HepG2 (cell line): Measurements from ENCODE around the gene PRDX2. TPM values are rescaled to one million over a fixed set of nuclear protein-coding genes. Genes with fewer than 3 reads are reported as not detected.

Experiments used
- AKAP8 ChIP-seq: sonication (generic); formaldehyde crosslinking; IDR thresholded peaks from 2 replicates; pipeline ENCODE4 v1.5.1; 2020; ENCODE audit warnings: mild to moderate bottlenecking, missing genetic modification reagents
- EHMT2 ChIP-seq: fragments of 200-600 bp; sonication (generic); IDR thresholded peaks from 2 replicates; pipeline ENCODE4 v1.7.0; 2017; ENCODE audit warnings: antibody characterized with exemption, low read depth, low read length, borderline replicate concordance
- ELF4 ChIP-seq: sonication (generic); formaldehyde crosslinking; IDR thresholded peaks from 2 replicates; pipeline ENCODE4 v1.5.0; 2020; ENCODE audit warnings: missing genetic modification reagents, mild to moderate bottlenecking, moderate library complexity, borderline replicate concordance
- GATAD2A ChIP-seq: IDR thresholded peaks from 2 replicates; pipeline ENCODE4 v1.6.1; 2016
- HDAC6 ChIP-seq: fragments of 200-600 bp; sonication (generic); IDR thresholded peaks from 2 replicates; pipeline ENCODE4 v1.7.0; 2017; ENCODE audit warnings: mild to moderate bottlenecking, antibody characterized with exemption, low read length, low read depth
- HNF4A ChIP-seq: sonication (generic); formaldehyde crosslinking; IDR thresholded peaks from 2 replicates; pipeline ENCODE4 v1.4.0; 2020; ENCODE audit warnings: missing genetic modification reagents
- HNRNPL ChIP-seq: fragments of 200-400 bp; formaldehyde crosslinking; IDR thresholded peaks from 2 replicates; pipeline ENCODE4 v1.6.1; 2017; ENCODE audit warnings: mild to moderate bottlenecking, low read depth, low read length
- IKZF4 ChIP-seq: sonication (generic); formaldehyde crosslinking; IDR thresholded peaks from 2 replicates; pipeline ENCODE4 v1.5.1; 2020; ENCODE audit warnings: borderline replicate concordance, mild to moderate bottlenecking, low read depth, missing genetic modification reagents; ENCODE audit errors: not compliant biosample characterization
- KAT7 ChIP-seq: IDR thresholded peaks from 2 replicates; pipeline ENCODE4 v1.6.1; 2018; ENCODE audit warnings: borderline replicate concordance, missing compliant biosample characterization
- KLF11 ChIP-seq: IDR thresholded peaks from 2 replicates; pipeline ENCODE4 v1.6.1; 2016; ENCODE audit warnings: missing compliant biosample characterization
- NCOA1 ChIP-seq: sonication (generic); formaldehyde crosslinking; IDR thresholded peaks from 2 replicates; pipeline ENCODE4 v1.9.0; 2021; ENCODE audit warnings: missing genetic modification reagents
- NFYB ChIP-seq: sonication (generic); formaldehyde crosslinking; IDR thresholded peaks from 2 replicates; pipeline ENCODE4 v1.4.0; 2020; ENCODE audit warnings: missing genetic modification reagents
- POGZ ChIP-seq: sonication (generic); formaldehyde crosslinking; IDR thresholded peaks from 2 replicates; pipeline ENCODE4 v1.4.0; 2020; ENCODE audit warnings: mild to moderate bottlenecking, missing genetic modification reagents
- PPARG ChIP-seq: conservative IDR thresholded peaks from 2 replicates; pipeline ENCODE4 v1.6.1; 2016; ENCODE audit warnings: missing biosample characterization, missing genetic modification reagents
- SP5 ChIP-seq: IDR thresholded peaks from 2 replicates; pipeline ENCODE4 v1.6.1; 2016; ENCODE audit warnings: low read depth, borderline replicate concordance
- SPEN ChIP-seq: sonication (generic); formaldehyde crosslinking; IDR thresholded peaks from 2 replicates; pipeline ENCODE4 v1.5.1; 2020; ENCODE audit warnings: low read depth, mild to moderate bottlenecking, missing genetic modification reagents
- ZNF12 ChIP-seq: sonication (generic); formaldehyde crosslinking; IDR thresholded peaks from 2 replicates; pipeline ENCODE4 v1.5.0; 2020; ENCODE audit warnings: missing genetic modification reagents
- ZNF331 ChIP-seq: sonication (generic); formaldehyde crosslinking; IDR thresholded peaks from 2 replicates; pipeline ENCODE4 v1.4.0; 2020; ENCODE audit warnings: missing genetic modification reagents
- ZNF558 ChIP-seq: sonication (generic); formaldehyde crosslinking; IDR thresholded peaks from 2 replicates; pipeline ENCODE4 v1.9.0; 2022; ENCODE audit warnings: mild to moderate bottlenecking, missing genetic modification reagents, borderline replicate concordance
- polyA plus RNA-seq, 8 experiments: library from polyadenylated mRNA; depleted of rRNA in 3 of 8; stranded (reverse) in 7 of 8; unstranded in 1 of 8; fragments of >200 nt; fragmentation: Illumina TruSeq in 4 of 8; extraction: Trizol in 4 of 8; gene quantifications; 2 replicates each; pipeline versions ENCODE4 v1.2.1 to v1.2.3, GENCODE V29; 2011 to 2016; ENCODE audit warnings: low read depth in 4 of 8, missing spikeins in 1 of 8, mixed read lengths in 1 of 8; ENCODE audit not compliant: insufficient read depth in 1 of 8
- total RNA-seq, 5 experiments: library from RNA; depleted of rRNA; stranded (reverse); fragments of >200 nt; fragmentation: Illumina TruSeq; extraction: Trizol; gene quantifications; 2 replicates each; pipeline ENCODE4 v1.2.3, GENCODE V29; 2016; ENCODE audit warnings: low read depth in 1 of 5
- TF ChIP-seq, protein P1 (sequence below): sonication (generic); formaldehyde crosslinking; IDR thresholded peaks from 2 replicates; pipeline ENCODE4 v1.5.1; 2020; ENCODE audit warnings: mild to moderate bottlenecking, missing genetic modification reagents, borderline replicate concordance
- TF ChIP-seq, protein P2 (sequence below): sonication (generic); formaldehyde crosslinking; IDR thresholded peaks from 2 replicates; pipeline ENCODE4 v1.5.1; 2020; ENCODE audit warnings: missing genetic modification reagents, mild to moderate bottlenecking, borderline replicate concordance
- TF ChIP-seq, protein P3 (sequence below): fragments of 450-650 bp; IDR thresholded peaks from 2 replicates; pipeline ENCODE4 v1.6.1; 2016
- TF ChIP-seq, protein P4 (sequence below): sonication (generic); formaldehyde crosslinking; conservative IDR thresholded peaks from 2 replicates; pipeline ENCODE4 v1.8.0; 2022; ENCODE audit warnings: low read depth, missing genetic modification reagents
- TF ChIP-seq, protein P5 (sequence below): sonication (generic); formaldehyde crosslinking; IDR thresholded peaks from 2 replicates; pipeline ENCODE4 v1.5.0; 2020; ENCODE audit warnings: mild to moderate bottlenecking, missing genetic modification reagents

The PRDX2 gene
- total and polyA plus RNA-seq, 2 of the 13 experiments (the other 11 are each of a cell fraction or from before 2014, with no cell fraction given), result 218 to 381 TPM

DNA sequence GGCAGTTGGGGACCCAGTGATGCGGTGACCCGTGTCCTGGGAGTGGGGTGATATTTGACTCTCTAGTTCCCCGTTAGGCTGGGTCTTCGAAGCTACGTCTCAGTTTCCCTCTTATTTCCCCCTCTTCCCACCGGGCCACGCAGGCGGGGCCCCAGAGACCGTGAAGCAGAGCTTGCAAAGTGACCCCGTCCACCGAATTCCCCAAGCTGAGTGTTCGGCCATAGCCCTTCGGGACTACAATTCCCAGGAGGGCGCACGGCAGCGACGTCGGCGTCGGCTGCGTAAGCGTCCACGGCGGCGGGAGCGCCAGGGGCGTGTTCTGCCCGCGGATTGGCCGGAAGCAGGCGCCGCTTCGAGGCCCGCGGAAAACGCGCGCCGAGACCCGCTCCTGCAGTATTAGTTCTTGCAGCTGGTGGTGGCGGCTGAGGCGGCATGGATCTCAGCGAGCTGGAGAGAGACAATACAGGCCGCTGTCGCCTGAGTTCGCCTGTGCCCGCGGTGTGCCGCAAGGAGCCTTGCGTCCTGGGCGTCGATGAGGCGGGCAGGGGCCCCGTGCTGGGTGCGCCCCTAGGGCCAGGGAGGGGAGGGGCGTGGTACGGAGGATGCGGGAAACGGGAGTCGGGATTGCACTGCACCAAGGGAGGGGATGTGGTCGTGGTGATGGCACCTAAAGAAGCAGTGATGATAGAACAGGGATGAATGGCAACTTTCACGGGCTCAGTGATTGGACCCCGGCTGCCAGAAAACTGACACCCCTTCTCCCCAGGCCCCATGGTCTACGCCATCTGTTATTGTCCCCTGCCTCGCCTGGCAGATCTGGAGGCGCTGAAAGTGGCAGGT is 4.9 kb upstream of the PRDX2 start, which contains the start of gene RNASEH2A (continued):
- peak; percentile 83 for TF ChIP-seq IKZF4 (CRISPR knock-in tag)
- TF ChIP-seq PPARG, result peak; percentile 67; the same call in 1 of the 2 replicates
- TF ChIP-seq, protein P1, sequence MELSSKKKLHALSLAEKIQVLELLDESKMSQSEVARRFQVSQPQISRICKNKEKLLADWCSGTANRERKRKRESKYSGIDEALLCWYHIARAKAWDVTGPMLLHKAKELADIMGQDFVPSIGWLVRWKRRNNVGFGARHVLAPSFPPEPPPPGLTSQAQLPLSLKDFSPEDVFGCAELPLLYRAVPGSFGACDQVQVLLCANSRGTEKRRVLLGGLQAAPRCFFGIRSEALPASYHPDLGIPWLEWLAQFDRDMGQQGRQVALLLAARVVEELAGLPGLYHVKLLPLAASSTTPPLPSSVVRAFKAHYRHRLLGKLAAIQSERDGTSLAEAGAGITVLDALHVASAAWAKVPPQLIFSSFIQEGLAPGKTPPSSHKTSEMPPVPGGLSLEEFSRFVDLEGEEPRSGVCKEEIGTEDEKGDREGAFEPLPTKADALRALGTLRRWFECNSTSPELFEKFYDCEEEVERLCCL, result no peak
- TF ChIP-seq HDAC6, result no peak
- TF ChIP-seq ZNF12 (CRISPR knock-in tag), result 0 out of 2 replicates have a peak, but pooled peaks have one; percentile 17
- peak; percentile 82 for TF ChIP-seq NFYB (CRISPR knock-in tag)
- TF ChIP-seq HNF4A (CRISPR knock-in tag), result no peak
- TF ChIP-seq GATAD2A (CRISPR knock-in tag), result no peak
- peak; percentile 82 for TF ChIP-seq SPEN (CRISPR knock-in tag)
- TF ChIP-seq ZNF331 (CRISPR knock-in tag), result peak; percentile 81
- TF ChIP-seq KAT7 (CRISPR knock-in tag), result 0 out of 2 replicates have a peak, but pooled peaks have one; percentile 48
- TF ChIP-seq POGZ (CRISPR knock-in tag), result peak; percentile 66
- TF ChIP-seq, protein P2, sequence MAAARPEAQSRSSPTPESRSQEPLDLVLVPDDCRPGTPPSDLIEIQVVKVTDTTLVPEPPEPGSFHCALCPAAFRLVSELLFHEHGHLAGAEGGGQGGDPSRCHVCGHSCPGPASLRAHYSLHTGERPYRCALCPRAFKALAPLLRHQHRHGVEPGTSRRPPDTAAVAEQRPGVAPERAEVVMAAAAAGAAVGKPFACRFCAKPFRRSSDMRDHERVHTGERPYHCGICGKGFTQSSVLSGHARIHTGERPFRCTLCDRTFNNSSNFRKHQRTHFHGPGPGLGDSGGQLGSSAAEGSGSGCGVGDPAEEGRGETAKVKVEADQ, result peak; percentile 97
- 0 out of 2 replicates have a peak, but pooled peaks have one; percentile 32 for TF ChIP-seq SP5 (CRISPR knock-in tag)
- TF ChIP-seq AKAP8 (CRISPR knock-in tag), result no peak
- TF ChIP-seq NCOA1, result no peak
- no peak for TF ChIP-seq ELF4 (CRISPR knock-in tag)
- TF ChIP-seq, protein P3, sequence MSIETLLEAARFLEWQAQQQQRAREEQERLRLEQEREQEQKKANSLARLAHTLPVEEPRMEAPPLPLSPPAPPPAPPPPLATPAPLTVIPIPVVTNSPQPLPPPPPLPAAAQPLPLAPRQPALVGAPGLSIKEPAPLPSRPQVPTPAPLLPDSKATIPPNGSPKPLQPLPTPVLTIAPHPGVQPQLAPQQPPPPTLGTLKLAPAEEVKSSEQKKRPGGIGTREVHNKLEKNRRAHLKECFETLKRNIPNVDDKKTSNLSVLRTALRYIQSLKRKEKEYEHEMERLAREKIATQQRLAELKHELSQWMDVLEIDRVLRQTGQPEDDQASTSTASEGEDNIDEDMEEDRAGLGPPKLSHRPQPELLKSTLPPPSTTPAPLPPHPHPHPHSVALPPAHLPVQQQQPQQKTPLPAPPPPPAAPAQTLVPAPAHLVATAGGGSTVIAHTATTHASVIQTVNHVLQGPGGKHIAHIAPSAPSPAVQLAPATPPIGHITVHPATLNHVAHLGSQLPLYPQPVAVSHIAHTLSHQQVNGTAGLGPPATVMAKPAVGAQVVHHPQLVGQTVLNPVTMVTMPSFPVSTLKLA, result no peak; the same call in 1 of the 2 replicates
- TF ChIP-seq ZNF558 (CRISPR knock-in tag), result no peak; the same call in 1 of the 2 replicates
- no peak for TF ChIP-seq HNRNPL
- no peak for TF ChIP-seq EHMT2
- TF ChIP-seq, protein P4, sequence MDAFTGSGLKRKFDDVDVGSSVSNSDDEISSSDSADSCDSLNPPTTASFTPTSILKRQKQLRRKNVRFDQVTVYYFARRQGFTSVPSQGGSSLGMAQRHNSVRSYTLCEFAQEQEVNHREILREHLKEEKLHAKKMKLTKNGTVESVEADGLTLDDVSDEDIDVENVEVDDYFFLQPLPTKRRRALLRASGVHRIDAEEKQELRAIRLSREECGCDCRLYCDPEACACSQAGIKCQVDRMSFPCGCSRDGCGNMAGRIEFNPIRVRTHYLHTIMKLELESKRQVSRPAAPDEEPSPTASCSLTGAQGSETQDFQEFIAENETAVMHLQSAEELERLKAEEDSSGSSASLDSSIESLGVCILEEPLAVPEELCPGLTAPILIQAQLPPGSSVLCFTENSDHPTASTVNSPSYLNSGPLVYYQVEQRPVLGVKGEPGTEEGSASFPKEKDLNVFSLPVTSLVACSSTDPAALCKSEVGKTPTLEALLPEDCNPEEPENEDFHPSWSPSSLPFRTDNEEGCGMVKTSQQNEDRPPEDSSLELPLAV (CRISPR knock-in tag), result no peak
- peak; percentile 85 for TF ChIP-seq KLF11 (CRISPR knock-in tag)
- TF ChIP-seq, protein P5, sequence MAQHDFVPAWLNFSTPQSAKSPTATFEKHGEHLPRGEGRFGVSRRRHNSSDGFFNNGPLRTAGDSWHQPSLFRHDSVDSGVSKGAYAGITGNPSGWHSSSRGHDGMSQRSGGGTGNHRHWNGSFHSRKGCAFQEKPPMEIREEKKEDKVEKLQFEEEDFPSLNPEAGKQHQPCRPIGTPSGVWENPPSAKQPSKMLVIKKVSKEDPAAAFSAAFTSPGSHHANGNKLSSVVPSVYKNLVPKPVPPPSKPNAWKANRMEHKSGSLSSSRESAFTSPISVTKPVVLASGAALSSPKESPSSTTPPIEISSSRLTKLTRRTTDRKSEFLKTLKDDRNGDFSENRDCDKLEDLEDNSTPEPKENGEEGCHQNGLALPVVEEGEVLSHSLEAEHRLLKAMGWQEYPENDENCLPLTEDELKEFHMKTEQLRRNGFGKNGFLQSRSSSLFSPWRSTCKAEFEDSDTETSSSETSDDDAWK (CRISPR knock-in tag), result no peak
